NCI-H2029 treated with DMSO at 0.1 percent for 48 hours (cell line): Measurements from ENCODE around the gene LCOR.
"Not testable (repeated sequence)": the region's sequence is repeated elsewhere in the genome, so short reads cannot be mapped to it uniquely, and the experiment has no call there.

ENCODE experiments used
- DNase-seq: peaks from one replicate; lab custom pipeline; 2025; lab: John Stamatoyannopoulos, UW

The LCOR gene

DNA sequence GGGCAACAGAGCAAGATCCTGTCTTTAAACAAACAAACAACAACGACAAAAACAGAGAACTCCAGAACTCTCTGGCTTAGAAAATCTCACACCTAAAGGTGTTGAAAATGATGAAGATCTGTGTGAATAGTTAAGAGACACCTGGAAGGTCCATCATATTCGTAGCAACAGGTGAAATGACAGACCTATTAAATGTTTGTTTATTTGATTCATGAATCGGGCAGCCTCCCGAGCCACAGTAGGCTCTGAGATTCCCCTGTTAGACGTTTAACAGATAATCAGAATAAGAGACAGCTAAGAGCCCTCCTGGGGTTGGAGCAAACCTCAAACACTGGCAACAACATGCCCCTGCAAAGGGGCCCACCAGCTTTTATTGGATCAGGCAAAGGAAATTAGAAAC is 103.7 kb downstream of the LCOR start:
- DNase-seq, result no peak

DNA sequence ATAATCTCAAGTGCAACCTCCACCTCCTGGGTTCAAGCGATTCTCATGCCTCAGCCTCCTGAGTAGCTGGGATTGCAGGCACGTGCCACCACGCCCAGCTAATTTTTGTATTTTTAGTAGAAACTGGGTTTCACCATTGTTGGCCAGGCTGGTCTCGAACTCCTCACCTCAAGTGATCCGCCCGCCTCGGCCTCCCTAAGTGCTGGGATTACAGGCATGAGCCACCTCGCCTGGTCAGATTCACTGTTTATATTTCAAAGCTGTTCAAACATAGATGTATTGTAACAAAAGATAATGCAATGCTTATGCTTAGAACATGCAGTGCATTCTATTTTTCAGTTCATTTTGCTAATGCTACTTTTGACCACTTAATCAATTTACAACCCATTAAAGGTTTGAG is 111.1 kb downstream of the LCOR start:
- not testable (repeated sequence) for DNase-seq

DNA sequence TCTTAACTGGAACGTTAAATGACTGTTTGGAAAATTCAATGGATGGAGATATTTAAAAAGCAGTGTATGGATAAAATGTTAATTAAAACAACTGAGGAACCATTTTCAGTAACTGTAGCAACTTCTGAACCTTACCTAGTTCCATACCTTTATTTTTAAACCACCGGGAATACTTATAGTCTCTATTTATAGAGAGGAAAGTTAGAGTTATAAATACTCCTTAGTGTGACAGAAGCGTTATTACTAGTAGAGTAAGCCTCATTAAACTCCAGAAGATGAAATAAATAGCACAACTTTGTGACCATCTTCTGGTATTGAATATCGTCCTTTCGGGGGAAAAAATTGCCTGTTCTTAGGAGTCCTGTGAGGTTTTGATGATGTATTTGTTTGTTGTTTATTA is 114.9 kb downstream of the LCOR start:
- no peak for DNase-seq

DNA sequence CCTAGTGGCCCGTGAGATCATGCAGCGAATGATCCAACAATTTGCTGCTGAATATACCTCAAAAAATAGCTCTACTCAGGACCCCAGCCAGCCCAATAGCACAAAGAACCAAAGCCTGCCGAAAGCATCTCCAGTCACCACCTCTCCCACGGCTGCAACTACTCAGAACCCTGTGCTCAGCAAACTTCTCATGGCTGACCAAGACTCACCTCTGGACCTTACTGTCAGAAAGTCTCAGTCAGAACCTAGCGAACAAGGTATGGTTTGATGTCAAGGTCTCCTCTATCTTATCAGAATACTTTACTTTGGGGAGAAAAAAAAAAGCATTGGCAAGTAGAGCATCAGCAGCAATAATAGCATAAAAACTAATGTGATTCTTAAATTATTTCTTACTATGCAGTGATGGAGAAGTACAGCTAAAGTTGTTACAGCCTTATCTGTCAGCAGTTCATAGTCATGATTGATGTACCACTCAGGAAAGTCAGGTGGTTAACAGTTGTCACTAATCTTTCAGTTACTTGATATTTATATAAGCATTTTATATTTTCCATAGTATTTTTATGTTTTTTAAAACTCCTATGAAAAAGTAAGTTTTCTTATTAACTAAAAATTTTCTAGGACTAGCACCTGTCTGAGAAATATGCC is 117.1 kb downstream of the LCOR start:
- no peak for DNase-seq

DNA sequence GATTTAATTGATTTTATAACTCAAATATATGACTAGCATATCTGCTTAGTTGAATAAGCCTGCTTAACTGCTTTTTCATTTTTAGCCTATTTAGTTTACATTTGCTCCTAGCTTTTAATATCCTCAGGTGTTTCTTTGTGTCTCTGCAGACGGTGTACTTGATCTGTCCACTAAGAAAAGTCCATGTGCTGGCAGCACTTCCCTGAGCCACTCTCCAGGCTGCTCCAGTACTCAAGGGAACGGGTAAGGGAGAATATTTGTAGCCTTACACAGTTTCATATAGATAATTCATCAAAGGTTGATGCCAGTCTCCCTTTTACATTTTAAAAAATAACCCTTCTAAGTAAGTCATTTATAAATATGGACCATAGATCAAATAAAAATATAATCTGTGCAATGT is 119.9 kb downstream of the LCOR start:
- no peak for DNase-seq

DNA sequence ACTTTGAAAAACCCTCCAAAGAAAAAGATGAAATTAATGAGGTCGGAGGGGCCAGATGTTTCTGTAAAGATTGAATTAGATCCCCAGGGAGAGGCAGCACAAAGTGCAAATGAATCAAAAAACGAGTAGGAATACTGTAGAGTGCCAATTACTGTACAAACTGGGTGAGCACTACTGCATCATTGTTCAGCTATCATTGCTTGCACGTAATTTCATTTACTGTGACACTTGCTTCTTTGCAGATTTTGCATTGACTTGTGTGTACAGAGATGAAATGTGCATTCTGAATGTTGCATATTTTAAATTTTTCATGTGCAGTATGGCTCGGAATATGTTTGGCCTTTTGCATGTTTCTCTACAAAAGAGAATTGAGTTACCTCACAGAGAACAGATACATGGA is 123.7 kb downstream of the LCOR start:
- DNase-seq, result no peak

DNA sequence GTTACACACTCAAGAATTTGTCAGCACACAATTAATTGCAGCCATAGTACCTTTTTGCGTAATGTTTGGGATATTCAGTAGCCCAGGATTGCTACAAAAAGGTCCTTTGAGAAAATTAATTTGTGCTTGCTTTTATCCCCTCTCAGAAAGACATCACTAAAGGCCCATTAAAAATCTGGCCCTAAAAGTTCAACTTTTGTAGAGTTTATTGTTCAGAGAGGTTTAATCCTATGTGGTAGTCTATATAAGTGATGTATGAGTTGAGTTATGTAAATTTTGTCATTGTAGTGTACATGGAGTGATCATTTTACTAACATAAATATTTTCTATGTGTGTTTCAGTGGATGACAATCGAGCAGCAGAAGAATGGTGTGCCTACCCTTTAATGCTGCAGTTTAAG is 126.0 kb downstream of the LCOR start:
- DNase-seq, result no peak

DNA sequence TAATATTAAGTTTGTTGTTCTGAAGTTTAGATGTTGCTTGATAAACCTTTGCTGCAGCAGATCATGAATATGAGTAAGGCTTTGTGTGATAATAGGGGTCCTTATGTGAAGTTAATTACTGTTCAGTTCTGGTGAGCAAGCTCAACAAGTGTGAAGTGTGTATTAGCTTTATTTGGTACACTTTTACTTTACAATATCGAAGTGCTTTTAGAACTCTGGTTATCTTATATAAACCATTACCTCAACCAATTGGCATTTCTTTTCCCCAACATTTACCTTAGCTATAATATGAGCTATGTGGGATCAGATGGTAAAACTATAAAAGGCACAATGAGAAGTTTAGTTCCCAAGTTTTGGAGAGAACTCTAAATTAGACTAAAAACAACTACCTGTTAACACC is 127.6 kb downstream of the LCOR start:
- no peak for DNase-seq

DNA sequence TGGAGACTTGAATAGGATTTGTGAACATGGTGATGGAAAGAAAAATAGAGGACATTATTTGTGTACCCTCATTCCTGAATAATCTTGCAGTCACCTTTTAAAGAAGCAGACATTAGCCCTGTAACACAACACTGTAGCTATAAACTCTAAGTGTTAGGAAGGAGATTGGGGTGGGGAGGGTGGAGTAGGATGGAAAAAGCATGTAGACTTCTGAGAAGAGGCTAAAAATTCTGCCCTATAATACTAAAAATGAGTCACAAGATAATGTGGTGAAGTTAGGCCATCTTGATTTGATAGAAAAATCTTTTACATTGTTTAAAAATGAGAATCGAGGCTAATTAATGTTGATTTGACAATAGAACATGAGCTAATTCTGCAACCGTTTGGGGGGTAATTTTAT is 128.8 kb downstream of the LCOR start:
- DNase-seq, result no peak

DNA sequence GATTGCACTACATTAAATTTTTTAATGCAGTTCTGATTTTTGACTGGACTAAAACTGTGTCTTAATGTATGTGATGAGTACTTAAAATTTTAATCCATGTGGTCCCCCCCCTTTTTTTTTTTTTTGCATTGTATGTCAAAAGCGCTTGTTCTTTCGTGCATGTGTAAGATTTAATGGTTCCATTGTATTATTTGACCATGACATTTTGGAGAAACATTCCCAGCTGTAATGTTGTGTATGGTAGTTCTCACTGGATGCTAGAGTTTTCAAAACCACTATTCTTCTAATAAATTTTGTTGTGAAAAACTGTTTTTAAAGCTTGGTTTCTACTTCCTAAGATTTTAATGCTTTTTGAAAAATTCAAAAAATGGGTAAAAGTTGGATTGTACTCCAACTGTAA is 132.0 kb downstream of the LCOR start:
- no peak for DNase-seq

DNA sequence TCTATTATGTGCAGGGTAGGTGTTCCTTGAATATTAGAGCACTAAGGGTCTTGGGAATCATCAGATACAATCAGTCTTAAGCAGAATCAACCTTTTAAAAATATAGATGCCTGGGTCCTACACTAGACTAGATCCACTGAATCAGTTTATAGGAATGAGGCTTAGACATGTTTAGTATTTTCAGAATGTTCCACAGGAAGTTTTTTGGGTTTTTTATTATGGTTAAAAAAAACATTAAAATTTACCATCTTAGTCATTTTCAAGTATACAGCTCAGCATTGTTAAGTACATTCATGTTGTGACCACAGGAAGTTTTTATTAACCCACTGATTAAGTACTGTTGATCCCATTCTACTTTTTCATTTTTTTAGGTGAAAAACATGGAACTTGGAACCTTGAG is 135.7 kb downstream of the LCOR start:
- DNase-seq, result no peak

DNA sequence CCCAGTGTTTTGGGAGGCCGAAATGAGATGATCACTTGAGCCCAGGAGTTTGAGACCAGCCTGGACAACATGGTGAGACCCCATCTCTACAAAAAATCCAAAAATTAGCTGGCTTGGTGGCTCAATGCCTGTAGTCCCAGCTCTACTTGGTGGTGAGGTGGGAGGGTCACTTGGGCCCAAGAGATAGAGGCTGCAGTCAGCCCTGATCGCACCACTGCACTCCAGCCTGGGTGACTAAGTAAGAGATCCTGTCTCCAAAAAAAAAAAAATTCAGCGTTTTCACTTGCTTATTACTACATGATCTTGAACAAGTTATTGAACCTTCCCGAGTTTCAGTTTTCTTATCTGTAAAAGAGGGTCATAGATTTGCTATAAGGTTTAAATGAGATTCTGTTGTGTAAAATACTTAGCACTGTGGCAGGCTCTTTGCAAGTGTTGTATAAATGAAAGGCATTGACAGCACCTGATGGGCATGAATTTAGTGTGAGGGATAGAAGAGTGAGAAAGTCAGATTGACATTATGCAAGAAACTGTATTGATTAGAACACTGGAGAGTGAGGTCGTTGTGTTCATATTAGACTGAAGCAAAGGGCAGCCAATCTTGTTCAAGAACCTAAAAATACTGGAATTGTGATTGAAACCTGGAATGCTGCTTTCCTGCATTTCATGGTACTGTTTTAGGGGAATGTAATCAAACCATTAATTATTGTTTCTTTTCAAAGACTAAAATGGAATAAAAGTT is 136.8 kb downstream of the LCOR start:
- DNase-seq, result no peak

DNA sequence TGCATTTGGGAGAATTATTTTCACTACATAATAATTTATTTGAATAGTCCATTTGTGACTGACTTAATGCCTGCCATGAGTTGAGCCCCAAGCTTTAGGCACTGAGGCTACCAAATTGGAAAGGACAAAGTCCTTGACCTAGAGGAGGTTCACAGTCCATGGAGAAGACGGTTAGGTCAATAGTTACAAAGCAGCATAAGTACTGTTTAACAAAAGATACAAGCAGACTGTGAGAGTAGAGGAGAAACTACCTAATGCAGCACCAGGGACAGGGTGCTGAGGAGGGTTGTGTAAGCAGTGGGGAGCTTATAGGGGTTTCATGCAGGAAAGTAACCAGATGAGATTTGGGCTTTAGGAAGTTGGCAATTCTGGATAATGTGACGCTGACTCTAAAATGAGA is 139.2 kb downstream of the LCOR start:
- DNase-seq, result no peak

DNA sequence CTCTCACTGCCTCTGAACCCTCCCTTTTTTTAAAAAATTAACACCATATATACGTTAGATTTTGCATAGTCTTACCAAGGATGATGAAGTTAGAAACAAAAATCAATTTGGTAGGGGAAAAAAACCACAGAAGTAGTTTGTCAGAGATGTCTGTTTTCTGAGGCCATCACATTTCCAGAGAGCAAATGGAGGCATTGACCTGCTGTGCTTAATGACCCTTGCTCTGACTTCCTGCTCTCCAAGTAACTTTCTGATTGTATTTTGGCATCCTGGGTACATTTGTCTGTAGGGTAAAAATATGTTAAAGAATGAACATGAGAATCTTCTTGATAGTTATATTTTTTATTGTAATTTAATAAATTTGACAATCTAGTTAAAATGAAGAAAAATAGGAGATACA is 140.2 kb downstream of the LCOR start:
- DNase-seq, result no peak

DNA sequence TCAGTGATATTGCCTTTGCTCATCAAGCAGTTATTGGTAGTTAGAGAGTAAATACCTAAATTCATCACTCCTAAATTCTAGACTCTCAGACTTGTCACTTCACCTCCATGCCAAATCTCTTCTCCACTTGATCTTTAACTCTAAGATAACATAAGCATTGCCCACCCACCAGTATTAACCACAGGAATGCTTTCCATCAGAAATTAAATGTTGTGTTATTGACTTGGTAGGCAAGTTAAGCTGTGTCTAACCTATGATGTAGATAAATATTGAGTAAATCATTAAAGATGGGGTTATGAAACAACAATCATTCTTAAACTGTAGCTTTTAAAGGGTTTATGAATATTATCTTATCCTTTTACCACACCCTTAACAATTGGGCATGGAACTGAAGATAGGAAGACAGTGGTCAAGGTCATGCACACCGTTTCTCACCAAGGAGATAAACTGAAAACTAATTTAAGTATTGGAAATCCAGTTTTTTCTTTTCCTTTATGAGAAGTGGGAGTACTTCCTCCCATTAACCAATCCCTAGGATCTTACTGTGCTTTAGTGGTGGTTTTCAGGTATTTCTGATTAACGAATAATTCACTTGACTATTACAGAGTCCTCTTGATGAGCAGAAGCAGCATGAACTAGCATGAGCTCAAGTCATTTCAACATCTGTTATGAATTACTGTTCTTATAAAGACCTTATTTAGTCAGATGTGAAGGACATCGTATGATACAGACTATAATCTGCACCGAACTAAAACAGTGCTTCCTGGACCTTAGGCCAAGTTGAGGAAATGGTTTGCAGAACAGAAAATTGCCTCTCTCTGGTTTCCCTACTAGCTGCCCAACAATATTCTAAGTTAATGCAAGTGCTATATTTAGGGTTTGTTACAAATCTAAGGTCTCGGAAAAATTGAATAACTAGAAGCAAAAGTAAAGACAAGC is 142.0 kb downstream of the LCOR start:
- DNase-seq, result no peak

DNA sequence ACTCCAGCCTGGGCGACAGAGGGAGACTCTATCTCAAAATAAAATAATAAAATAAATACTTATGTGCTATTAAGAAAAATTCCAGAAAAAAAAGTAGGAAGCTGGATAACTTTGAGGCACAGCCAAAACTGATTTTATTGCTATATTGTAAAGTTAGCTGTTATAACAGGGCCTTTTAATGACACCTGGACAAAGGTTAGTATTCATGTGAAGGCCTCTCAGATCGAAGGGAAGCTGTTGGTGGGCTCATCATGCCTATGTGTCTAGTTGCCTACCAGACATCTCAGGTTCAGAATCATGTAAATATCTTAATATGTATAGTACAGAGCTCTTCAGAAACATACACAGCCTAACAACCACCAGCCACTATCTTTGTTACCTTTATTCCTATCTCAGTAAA is 143.0 kb downstream of the LCOR start:
- no peak for DNase-seq

DNA sequence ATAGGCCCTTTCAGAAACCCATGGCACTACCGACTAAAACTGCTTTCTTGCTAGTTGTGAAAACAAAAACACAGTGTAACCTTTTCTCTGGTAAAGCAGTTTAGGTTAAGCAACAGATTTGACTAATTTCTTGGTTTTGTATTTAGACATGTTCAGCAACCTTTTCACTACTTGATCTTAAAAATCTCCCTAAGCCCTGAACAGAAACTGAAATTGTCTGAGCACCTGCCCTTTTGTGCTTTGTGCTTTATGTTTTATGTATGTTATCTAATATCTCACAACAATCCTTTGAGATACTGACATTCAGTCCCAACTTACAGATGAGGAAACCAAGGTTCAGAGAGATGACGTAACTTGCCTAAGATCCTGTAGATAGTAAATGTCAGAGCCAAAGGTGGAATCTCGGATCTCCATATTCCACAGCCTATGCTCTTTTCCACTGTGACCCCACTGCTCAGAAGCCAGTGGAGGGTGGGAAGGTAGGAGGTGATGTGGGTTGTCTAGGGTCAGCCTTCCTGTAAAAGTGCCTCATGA is 146.6 kb downstream of the LCOR start:
- no peak for DNase-seq

DNA sequence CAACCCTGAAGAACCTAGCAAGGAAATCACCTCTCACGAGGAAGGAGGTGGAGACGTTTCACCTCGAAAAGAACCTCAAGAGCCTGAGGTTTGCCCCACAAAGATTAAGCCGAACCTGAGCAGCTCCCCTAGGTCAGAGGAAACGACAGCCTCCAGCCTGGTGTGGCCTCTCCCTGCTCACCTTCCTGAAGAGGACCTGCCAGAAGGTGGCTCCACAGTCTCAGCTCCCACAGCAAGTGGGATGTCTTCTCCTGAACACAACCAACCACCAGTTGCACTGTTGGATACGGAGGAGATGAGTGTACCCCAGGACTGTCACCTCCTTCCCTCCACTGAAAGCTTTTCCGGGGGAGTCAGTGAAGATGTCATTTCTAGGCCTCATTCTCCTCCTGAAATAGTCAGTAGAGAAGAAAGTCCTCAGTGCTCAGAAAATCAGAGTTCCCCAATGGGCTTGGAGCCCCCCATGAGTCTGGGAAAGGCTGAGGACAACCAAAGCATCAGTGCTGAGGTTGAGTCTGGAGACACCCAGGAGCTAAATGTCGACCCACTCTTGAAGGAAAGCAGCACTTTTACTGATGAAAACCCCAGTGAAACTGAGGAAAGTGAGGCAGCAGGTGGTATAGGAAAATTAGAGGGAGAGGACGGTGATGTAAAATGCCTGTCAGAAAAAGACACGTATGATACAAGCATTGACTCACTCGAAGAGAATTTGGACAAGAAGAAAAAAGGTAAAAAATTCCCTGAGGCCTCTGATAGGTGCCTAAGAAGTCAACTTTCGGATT is 150.2 kb downstream of the LCOR start:
- DNase-seq, result no peak

DNA sequence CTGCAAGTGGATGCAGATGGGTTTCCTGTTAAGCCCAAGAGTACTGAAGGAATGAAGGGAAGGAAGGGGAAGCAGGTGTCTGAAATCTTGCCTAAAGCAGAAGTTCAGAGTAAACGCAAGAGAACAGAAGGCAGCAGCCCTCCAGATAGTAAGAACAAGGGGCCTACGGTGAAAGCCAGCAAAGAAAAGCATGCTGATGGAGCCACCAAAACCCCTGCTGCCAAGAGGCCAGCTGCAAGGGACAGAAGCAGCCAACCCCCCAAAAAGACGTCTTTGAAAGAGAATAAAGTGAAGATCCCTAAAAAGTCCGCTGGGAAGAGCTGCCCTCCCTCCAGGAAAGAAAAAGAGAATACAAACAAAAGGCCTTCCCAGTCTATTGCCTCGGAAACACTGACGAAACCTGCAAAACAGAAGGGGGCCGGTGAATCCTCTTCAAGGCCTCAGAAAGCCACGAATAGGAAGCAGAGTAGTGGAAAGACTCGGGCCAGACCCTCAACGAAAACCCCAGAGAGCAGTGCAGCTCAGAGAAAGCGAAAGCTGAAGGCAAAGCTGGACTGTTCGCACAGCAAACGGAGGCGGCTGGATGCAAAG is 152.5 kb downstream of the LCOR start:
- DNase-seq, result no peak

DNA sequence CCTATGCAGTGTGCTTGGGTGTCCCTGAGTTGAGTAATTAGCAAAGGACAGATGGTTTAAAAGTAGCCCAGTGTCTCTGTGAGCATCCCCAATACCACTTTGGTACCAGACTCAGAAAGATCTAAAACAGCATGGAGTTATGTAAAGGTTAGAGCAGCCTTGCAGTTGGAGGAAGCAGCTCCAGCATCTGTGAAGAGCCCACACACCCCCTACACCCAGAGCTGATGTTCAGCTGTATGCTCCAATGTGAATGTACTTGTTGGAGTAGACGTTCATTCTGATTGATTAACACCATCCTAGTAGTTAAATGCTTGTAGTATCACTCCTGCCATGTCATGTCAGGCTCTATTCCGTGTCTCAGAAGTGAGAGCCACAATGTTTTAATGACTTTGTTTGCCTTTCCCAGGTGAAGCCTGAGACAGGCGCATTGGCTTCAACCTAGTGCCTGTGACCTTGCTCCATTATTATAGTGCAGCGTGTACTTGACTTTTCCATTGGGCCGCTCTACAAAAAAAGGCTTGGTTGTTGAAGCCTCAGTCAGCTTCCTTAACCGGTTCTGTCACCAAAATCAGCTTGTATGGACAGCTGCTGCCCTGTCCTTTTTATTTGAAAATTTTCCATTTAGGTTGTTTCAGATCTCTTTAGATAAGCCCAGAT is 154.2 kb downstream of the LCOR start:
- DNase-seq, result no peak
